GM19238 (cell line): Measurements from ENCODE around the gene CNOT3.
"Not testable (repeated sequence)": the region's sequence is repeated elsewhere in the genome, so short reads cannot be mapped to it uniquely, and the experiment has no call there.

ENCODE experiments used
- DNase-seq: peaks from one replicate; pipeline ENCODE4 v3.0.0; 2011; ENCODE audit warnings: low spot score; ENCODE audit not compliant: insufficient read length

CNOT3 gene

DNA sequence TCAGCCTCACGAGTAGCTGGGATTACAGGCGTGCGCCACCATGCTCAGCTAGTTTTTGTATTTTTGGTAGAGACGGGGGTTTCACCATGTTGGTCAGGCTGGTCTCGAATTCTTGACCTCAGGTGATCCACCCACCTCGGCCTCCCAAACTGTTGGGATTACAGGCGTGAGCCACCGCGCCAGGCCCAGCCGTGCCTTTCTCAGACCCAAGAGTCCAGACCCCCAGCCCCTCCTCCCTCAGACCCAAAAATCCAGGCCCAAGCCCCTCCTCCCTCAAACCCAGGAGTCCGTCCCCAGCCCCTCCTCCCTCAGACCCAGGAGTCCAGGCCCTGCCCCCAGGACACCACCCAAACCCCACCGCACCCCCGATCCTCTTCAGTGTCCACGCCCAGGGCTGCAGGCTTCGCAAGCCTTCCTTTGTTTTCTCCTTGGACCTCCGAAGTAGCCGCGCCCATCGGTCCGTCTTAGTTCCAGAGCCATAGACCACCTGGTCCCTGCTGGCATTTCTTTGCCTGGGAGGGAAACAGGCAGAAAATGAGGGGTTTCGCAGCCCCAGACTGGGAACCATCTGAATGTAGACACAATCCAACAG lies 31.7 kb downstream of the CNOT3 start:
- no peak for DNase-seq

DNA sequence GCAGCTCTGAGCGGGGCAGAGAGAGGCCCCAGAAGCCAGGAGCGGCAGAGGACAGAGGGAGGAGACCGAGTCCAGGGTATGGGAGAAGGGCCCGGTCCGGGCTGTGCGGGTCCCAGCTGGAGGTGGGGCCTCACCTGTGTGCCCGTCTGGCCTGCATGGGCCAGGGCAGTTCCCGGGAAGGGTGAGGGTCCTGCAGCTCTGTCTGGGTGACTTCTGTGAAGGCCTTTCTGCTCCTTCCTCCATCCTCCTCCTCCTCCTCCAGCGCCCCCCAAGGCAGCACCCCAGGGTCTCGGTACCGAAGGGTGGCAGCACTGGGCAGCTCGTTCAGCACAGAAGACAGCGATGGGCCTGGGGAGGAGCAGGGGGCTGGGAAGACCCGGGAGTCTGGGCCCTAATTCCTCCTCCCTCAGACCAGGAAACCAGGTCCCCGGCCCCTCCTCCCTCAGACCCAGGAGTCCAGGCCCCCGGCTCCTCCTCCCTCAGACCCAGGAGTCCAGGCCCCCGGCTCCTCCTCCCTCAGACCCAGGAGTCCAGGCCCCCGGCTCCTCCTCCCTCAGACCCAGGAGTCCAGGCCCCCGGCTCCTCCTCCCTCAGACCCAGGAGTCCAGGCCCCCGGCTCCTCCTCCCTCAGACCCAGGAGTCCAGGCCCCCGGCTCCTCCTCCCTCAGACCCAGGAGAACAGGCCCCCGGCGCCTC lies 34.3 kb downstream of the CNOT3 start:
- not testable (repeated sequence) for DNase-seq

DNA sequence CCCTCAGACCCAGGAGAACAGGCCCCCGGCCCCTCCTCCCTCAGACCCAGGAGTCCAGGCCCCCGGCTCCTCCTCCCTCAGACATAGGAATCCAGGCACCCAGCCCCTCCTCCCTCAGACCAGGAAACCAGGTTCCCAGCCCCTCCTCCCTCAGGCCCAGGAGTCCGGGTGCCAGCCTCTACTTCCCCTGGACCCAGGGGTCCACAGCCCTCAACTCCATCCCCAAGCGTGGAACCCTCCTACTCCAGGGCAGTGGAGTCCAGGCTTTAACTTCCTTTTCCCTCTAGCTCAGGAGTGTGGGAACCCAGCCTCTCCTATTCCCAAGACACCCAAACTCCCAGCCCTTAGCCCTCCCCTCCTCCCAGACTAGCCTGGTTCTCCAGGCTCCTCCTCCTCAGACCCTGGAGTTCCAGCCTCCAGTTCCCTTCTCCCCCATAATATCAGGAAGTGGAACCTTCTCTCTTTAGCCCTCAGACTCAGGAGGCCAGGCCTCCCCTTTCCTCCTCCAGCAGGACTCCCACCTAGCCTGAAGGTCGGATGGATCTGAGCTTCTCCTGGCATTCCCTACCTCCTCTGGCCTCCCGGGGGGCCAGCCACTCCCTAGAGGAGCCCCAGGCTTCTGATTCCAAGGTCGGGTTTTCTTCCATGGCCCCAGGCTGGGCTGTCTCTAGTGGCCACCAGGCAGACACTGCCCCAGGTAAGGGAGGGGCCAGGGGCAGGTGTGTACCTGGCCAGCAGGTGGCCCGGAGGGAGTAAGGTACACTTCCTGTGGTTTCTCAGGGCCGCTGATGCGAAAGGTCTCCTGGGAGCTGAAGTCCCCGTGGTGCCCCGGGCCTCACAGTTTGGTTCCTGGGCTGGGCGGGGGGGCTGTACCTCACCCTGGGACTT lies 35.2 kb downstream of the CNOT3 start, which contains the start of gene TMC4:
Gene TMC4 (minus strand): TSS at position 690 of the 888 bp plus-strand sequence. CDS start 43 bp downstream, at position 647.
- no peak for DNase-seq

DNA sequence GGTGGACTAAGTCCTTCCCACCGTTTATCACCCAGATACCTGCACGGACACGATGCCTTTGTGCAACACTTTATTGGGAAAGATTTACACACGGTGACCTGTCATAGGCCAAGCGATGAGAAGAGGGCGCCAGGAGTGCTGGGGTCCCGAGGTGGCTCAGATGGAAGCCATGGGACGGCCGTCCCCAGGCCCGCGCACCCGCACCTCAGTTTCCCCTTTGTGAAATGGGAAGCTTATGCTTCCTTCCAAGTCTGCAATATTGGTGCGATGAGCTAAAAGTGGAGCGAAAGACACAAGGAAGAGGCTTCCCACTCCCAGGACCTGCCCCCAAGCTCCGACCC lies 35.8 kb downstream of the CNOT3 start:
- DNase-seq: no peak

DNA sequence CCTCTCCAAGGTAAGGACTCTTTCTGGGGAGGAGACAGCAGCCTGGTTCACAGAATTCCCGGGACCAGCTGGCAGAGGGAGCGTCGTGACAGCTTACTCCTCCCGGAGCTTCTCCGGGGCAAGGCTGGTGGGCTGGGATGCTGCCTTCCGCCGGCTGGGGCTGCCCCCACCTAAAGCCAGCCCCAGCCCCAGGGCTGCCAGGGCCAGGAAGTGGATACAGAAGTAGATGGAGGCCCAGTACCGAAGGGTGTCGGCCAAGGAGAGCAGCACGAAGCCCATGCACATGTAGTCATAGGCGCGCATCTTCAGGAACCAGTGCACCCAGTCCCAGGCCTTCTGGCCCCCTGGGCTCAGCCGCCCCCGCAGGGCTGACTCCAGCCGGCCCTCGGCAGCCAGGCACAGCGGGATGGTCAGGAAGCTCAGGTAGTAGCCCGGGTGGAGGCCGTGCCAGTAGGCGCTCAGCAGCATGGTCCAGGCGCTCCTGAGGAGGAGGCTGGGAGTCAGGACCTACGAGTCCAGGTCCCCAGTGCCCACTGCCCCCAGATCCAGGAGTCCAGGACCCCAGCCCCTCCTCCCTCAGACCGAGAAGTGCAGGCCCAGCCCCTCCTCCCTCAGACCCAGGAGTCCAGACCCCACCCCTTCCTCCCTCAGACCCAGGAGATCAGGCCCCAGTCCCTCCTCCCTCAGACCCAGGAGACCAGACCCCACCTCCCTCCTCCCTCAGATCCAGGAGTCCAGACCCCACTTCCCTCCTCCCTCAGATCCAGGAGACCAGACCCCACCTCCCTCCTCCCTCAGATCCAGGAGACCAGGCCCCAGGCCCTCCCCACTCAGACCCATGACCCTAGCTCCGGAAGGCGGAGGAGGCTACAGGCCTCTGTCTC lies 36.6 kb downstream of the CNOT3 start:
- no peak for DNase-seq

DNA sequence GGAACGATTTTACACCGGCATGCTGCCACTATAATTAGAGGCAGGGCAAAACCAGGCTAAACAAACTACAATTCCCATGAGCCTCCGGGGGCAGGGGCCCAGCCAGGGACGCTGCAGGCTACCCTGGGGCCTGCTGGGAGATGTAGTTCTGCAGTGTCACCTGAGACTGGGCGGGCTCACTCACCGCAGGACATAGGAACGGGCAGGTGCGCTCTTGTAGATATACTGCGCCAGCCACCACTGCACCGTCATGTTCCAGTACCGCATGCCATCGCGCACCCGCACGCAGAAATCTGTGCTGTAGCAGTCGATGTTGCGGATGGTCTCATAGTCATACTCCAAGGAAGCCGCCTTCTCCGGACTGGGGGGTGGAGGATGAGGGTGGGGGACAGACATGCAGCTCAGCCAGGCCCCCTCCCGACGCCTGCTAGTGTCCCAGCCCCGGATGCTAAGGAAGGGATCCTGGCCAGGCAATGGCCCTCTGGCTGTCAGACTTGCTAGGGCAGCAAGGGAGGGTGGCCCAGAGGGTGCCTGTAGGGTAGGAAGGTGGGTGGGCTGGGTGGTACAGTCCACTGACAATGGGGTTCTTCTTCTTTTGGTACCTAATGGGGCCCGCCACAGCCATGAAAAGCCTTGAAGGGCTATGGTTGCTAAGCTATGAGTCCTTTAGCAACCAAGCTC lies 41.2 kb downstream of the CNOT3 start:
- DNase-seq: no peak

DNA sequence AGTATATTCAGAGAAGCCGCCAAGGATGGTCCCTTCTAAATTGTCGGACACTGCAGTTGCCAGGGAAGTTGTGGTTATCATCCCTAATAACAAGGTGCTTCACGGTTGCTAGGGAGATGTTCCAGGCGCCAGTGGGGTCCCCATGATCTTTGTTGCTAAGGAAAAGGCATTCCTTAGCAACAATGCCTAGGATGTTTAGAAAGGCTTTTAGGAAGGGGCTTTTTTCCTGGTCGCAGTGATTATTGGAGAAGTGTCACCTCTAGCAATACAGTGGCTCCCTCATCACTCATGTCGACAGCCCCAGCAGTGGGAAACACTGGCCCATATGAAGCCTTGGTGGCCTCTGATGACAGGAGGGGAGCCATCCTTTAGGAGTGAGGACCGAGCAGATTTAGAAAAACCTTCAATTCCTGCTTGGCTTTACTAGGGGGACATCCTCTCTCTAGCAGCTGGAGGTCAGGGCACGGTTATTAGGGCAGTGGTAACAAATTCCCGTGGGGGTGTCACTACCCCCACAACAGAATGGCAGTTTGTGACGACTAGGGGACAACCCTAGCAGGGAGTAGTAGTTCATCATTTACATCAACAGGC lies 41.8 kb downstream of the CNOT3 start:
- no peak for DNase-seq

DNA sequence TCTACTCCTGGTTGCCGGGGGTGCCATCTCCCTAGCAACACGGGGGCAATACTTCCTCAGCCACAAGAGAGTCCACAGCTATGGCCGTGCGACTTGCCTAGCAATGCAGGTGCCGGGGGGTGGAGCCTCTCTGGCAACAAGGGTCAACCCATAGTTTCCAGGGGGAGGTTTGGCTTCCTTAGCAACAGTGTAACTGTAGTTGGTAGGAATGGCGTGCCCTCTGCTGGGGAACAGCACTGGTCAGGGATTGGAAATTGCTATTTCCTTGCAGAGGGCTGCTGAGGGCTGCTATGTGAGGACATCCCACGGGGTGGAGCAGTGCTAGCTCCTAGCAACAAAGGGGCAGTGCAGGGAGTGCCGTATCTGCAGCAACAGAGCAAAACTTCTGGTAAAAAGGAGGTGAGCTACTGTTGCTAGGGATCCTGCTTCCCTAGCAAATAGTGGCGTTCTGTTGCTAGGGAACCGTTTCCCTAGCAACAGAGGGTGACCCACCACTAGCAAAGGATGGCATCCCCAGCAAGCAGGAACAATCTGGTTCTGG lies 42.4 kb downstream of the CNOT3 start:
- no peak for DNase-seq

DNA sequence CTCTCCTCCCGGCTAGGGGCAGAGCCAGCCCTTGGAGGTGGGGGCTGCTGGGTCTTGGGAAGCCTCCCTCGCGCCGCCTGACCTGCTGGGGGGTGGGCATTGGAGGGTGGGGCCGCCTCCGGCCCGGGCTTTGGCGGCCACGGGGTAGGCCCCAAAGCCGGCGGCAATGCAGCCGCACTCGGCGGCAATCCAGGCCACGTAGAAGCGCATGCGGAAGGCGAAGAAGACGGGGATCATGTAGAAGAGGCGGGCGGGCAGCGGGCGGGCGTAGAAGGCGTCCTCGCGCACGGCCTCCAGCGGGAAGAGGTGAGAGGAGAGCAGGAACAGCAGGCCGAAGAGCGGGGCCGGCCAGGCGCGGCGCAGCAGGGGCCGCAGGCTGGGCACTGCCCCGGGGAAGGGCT lies 43.1 kb downstream of the CNOT3 start:
- no peak for DNase-seq

DNA sequence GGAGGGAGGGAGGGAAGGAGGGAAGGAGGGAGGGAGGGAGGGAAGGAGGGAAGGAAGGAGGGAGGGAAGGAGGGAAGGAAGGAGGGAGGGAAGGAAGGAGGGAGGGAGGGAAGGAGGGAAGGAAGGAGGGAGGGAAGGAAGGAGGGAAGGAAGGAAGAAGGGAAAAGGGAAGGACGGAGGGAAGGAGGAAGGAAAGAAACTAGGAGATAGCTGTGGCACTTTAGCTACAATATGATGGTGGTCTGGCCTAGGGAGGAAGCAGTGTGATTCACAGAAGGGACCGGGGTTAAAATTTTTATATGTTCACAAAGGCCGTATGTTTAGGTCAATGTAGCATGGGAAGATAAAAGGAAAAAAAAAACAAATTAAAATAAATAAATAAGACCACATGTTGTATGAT lies 44.3 kb downstream of the CNOT3 start:
- DNase-seq: not testable (repeated sequence)

DNA sequence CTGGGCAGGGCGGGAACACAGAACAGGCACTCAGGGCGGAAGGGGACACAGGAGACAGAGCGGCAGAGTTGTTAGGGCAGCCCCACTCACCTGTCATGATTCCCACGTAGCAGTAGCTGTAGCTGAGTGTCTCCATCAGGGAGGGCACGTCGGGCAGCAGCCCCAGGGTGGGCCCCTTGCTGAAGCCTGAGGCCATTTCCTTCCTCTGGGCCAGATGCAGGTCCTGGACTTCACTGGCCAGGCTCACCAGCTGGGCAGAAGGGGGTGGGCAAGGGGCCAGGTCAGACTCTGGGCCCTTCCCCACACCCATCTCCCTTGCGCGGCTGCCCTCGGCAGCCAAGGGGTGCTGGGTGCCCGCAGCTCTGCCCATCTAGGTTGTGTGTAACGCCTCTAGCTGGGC lies 45.9 kb downstream of the CNOT3 start:
- DNase-seq: no peak

DNA sequence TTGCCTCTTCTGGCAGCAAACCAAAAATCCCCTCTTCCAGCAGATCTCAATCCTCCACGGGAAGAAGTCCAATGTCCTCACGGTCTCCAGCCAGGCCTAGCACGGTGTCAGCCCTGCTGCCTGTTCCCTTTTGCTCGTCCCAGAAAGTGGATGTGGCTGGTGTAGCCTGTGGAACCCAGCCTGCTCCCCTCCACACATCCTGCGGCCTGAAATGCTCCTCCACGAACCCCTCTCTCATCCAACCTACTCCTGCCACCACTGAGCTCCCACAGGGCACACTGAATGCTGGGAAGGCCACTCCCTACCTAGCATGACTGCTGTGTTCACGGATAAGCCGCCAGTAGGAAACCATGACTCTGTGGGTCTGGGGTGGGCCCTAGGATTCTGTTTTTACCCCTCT lies 48.8 kb downstream of the CNOT3 start:
- DNase-seq: no peak

DNA sequence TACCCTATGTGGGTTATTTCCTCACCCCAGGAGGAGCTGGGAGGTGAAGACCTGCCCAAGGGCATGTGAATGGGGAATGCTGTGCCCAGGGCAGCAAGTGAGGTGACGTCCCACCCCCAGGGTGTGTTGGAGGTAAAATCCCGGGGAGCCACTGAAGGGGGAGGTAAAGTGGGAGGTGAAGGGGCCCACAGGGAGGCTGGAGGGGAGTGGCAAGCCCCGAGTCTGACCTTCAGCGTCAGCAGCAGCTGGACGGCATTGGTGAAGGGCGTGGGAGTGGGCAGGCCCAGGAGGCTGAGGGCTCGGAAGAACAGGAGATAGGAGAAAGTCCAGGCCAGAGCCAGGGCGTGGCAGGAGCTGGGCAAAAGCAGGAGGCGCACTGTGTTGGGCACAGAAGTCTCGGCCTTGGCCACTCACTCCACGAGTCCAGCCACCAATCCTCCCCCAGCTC lies 49.4 kb downstream of the CNOT3 start:
- no peak for DNase-seq

DNA sequence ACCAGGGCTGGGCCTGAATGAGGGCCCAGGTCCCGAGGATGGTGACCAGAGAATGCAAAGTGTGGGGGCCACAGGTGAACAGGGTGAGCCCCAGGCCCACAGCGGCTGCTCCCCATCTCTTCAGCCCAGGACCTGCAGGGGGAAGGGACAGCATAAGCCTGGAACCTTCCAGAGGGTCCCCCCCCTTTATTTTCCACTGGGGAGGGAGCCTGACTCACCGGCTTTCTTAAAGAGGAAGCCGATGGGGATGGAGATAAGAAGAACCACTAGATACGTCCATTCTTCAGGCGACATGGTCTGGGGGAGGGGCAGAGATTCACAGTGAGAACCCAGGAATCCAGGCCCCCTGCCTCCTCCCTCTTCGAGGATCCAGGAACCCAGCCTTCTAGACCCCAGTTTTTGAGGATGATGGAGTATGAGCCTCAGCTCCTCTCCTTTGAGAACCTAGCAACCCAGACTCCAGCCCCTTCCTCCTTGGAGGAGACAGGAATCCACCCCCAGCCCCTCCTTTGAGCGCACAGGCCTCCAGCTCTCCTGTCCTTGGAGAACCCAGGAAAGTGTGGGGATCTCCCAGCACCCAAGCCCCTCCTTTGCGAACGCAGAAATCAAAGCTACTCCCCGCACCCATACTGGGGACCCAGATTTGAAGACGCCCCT lies 50.8 kb downstream of the CNOT3 start:
- no peak for DNase-seq

DNA sequence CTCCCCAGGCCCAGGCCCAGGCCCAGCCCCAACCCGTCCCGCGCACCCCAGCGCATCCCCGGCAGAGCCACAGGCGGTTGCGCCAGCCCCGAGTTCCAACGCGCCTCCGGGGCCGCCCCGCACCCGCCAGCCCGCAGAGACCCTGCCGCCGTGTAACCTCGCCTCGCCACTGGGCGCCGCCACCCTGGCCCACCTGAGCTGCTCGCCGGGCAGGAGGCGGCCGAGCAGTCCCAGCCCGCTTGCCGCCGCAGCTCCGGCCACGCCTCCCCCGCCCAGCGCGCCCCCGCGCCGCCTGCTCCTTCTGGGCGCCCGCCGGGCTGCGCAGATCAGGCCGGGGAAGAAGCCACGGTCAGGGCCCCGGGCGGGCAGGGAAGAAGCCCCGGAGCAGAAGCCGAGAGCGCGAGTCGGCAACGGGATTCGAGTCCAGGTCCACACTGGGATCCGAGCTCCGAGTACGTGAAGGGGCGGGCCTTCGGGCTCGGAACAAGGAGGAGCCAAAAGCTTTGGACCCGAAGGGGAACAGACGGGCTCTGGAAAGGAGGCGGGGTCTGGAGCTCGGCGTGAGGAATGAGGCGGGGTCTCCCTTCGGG lies 51.7 kb downstream of the CNOT3 start, which contains the start of gene MBOAT7:
Gene MBOAT7 (minus strand): TSS at position 436 of the 590 bp plus-strand sequence. CDS start 1,072 bp downstream, outside the sequence.
- peak; percentile 82 for DNase-seq

DNA sequence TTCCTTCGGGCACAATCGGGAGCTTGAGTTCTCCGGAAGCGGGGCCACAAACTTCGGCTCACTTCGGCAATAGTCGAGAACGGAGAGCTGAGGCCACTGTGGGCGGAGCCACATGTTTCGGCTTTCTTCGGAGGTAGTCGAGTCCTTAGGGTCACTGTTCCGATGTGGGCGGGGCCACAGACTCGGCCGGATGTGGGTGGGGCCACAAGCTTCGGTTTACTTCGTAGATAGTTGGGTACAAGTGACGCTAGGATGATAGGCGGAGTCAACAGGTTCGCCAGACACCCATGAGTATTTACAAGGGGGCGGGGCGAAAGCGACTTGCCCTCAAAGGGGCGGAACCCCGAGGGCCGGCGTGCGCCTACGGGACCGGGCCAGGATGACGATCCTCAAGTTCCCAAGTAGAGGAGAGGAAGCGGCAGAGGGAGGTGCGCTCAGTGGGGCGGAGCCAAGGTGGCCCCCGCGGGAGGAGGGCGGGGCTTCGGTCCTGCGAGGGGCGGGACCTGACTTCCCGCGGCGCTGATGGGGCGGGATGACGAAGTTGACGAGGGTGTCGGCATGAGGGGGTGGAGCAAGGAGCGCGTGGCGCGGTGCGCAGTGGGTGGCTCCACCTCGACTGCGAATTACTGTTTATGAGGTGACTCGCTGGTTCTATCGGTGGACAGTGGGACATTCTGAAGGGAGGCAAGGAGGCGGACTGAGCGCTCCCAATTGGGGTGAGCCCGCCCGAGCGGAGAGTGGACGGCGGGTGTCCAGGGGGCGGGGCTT lies 52.4 kb downstream of the CNOT3 start:
- peak; percentile 92 for DNase-seq

DNA sequence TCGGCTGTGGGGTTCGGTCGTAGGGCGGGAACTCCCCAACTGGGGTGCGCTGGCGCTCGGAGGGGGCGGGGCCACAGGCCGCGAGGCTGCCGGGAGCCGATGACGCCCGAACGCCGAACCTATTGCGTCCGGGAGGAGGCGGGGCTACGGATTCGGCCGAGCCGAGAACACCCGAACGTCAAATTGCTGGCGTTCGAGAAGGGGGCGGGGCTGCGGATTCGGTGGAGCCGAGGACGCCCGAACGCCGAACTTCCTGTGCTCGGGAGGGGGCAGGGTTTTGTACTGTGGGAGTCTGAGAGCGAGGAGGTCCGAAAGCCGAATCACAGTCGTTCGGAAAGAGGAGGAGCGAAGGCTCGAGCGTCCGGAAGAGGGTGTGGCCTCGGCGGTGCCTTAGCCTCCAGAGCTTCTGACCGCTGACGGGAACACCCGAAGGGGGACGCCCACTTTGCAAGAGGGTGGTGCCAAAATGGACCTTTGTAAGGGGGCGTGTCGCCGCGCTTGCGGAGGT lies 53.0 kb downstream of the CNOT3 start:
- peak; percentile 77 for DNase-seq
